Measurements from ENCODE around the gene TRAF3IP1. TPM values are rescaled to one million over a fixed set of nuclear protein-coding genes. Genes with fewer than 3 reads are reported as not detected.

Gene TRAF3IP1
- total and polyA plus RNA-seq, 2 of the 13 experiments (the other 11 are each of a cell fraction or from before 2014, with no cell fraction given) = 4.1 to 12.9 TPM

GRCh38 chr2:238344035-238344434 lies 23.7 kb downstream of the TRAF3IP1 start (continued):
- no peak for TF ChIP-seq KLF16 (CRISPR knock-in tag; IDR thresholded peaks at IDR 0.05)

GRCh38 chr2:238344517-238344916 lies 24.2 kb downstream of the TRAF3IP1 start:
- H2AFZ ChIP-seq (ENCODE audit: low read length) = no peak overlapping the region
- 97% methylated on average over 10 of the region's 10 CpGs for WGBS (ENCODE audit: low lambda C conversion rate)
- no peak overlapping the region for H3K4me3 ChIP-seq (replicated peaks in 1 of 3; ENCODE audit: insufficient read depth in 1 of 3, low read depth in 2 of 3, low read length in 3 of 3)
- TF ChIP-seq KDM5A (IDR thresholded peaks at IDR 0.05; ENCODE audit: borderline replicate concordance, low read length) = no peak
- no peak for TF ChIP-seq ZBTB25 (CRISPR knock-in tag; IDR thresholded peaks at IDR 0.05)
- no peak for TF ChIP-seq ZNF850 (CRISPR knock-in tag; conservative IDR thresholded peaks at IDR 0.05)
- no peak for TF ChIP-seq PLRG1 (conservative IDR thresholded peaks at IDR 0.05)
- TF ChIP-seq FOSL2 (CRISPR knock-in tag; IDR thresholded peaks at IDR 0.05) = no peak
- CTCF ChIA-PET (ENCODE audit: low intra/inter-chr PET ratio, low total read pairs) = no interaction called here
- no peak for ATAC-seq
- H3K27me3 ChIP-seq (ENCODE audit: control insufficient read depth in 1 of 2, insufficient read depth in 2 of 2, low read length in 2 of 2) = no peaks in the 10 kb centered on the region
- peaks cover 7 to 23% of the 10 kb centered on the region in 2 experiments for H3K36me3 ChIP-seq (replicated peaks in 1 of 2; ENCODE audit: control insufficient read depth in 1 of 2, insufficient read depth in 2 of 2, low read length in 2 of 2)
- FAIRE-seq = no peak
- in situ Hi-C loops (cut with HindIII; ENCODE audit: extremely low pct_ligation_motif_present, low pct_unique_long_range_greater_than_20kb) = no loop called here
- no peaks in the 10 kb centered on the region for H3K9me3 ChIP-seq (ENCODE audit: low read length)
- no peaks in the 10 kb centered on the region for H4K20me1 ChIP-seq (ENCODE audit: insufficient read depth, low read length)
- H3K79me2 ChIP-seq (ENCODE audit: insufficient read depth, low read length) = no peaks in the 10 kb centered on the region
- POLR2A ChIA-PET = no interaction called here
- no peak overlapping the region for H3K9ac ChIP-seq (ENCODE audit: insufficient read depth, low read depth, low read length)
- H3K4me2 ChIP-seq (ENCODE audit: low read depth, low read length) = no peak overlapping the region
- no peak for DNase-seq (ENCODE audit: low spot score)
- no peaks in the 10 kb centered on the region for H3K4me1 ChIP-seq (ENCODE audit: insufficient read depth, low read length)
- no TSS peak for BruUV-seq (replicated peaks)
- intact Hi-C loops (cut with micrococcal nuclease; ENCODE audit: unreplicated experiment) = no loop called here
- no peak overlapping the region for H3K27ac ChIP-seq (ENCODE audit: extremely low read length, insufficient read depth, low read length)
